GM21447 (cell line): ENCODE results near the gene IGSF5.

Experiments
- ATAC-seq: cut with Tn5 transposase; IDR thresholded peaks from one replicate; pipeline ENCODE4 v1.9.1; 2021; ENCODE audit not compliant: unreplicated experiment

IGSF5 gene

GRCh38 chr21:39812983-39813382 is 68.0 kb downstream of the IGSF5 start:
- ATAC-seq: no peak

- ATAC-seq: no peak
Measured at GRCh38 chr21:39818557-39818956, 73.6 kb downstream of the IGSF5 start.

DNA sequence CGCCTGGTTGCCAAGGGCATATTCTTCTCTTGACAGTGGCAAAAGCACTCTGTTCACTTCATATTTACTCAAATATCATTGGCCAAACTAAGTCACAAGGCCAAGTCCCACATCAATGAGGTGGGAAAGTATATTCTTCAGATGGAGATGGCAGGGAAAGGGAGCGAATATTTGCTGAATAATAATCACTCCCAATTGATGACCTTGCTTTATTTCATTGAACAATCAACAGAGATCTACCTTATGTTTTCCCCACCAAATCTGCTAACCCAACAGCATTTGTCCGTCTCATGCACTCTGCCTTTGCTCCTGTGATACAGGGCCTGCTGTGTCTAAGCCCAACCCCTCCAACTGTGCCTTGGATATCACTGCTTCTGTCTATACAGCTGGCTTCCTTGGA is 77.1 kb downstream of the IGSF5 start:
- no peak for ATAC-seq

DNA sequence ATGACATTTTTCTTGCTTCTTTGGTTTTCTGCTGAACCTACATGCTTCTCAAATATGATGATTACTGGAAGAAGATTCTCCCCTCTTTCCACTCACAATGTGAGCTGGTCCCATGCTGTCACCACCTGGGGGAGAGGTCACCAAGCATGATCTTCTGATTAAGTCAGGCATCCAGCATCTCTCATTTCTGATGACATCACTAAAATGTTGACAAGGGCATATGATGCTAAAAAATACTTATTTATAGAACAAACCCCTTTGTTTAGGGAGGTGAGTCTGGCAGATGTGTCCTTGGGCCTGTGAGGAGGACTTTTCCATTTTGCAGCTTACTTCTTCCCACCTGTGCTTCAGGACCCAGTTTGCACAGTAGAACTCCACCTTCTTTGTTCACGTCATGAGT is 80.3 kb downstream of the IGSF5 start:
- ATAC-seq: no peak

DNA sequence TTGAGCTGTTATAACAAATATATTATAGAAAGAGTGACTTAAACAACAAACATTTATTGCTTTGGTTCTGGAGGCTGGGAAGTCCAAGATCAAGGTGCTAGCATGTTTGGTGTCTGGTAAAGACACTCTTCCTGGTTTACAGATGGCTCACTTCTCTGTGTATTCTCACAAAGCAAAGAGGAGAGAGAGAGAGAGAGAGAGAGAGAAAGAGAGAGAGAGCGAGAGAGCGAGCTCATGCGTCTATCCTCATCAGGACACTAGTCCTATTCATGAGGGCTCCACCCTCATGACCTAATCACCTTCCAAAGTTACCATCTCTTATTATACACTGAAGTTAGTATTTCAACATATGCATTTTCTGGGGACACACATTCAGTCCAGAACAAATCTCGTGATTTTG is 89.6 kb downstream of the IGSF5 start:
- ATAC-seq: no peak

- ATAC-seq: no peak
Measured at GRCh38 chr21:39837861-39838359, 92.9 kb downstream of the IGSF5 start.

DNA sequence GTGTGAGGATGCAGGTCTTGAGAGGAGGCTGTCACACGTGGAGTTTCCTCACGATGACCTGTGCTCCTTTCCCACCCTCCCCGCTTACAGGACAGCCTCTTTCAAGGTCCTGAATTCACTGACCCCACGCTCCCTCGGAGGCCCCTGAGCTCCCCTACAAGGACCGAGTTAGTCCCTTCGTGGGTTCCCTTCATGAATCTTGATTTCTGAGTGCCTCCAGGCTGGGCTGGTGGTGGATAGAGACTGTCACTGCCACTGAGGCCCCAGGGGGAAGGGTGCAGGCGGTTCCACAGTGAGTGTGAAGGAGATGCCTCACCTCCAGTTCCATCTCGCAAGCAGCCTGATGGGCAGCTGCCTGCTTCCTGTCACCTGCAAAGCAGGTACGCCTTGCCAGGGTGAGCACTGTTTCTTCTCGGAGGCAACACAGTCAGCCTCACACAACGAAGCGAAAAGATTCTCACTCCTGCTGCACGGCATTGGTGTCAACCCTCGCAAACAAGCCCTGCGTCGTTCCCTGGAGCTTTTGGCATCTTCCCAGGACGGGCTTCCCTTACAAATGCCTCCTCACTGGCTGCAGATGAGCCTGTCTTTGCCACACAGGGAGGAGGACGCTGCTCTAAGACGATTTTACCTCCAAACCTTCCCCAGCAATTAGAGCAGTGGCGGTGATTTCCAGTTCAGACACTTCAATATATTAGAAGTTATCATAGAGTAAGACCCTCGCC is 95.6 kb downstream of the IGSF5 start:
- ATAC-seq: no peak

DNA sequence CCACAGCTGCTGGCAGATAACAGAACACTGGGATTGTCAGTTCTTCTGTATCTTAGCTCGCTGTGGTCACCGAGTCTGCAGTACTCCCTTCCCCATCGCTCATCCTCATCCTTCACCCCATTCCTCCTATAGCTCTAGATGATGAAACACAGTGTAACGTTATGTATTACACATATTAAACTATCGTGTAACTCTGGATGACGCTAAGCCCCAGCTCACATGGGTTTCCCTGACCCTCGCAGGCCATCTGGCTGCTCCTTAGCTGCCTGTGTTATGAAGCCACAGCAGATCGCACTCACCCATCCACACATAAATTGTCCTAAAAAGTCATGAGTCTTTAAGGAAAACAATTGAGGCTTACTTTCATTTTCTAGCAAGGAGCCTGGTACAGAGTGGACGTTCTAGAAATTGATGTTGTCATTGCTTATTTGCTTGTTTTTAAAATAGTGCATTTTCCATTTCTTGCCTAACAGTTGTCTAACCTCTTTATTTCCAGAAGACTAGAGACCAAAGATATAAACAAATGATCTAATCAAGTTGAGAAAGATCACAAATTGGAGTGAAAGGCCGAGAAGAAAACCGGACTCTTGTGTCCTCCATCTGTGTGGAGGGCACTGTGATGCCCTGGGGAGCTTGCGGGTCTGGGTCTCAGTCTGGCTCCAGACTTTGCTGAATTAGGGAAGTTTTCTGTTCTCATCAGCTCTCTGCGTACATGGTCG is 97.9 kb downstream of the IGSF5 start:
- no peak for ATAC-seq

DNA sequence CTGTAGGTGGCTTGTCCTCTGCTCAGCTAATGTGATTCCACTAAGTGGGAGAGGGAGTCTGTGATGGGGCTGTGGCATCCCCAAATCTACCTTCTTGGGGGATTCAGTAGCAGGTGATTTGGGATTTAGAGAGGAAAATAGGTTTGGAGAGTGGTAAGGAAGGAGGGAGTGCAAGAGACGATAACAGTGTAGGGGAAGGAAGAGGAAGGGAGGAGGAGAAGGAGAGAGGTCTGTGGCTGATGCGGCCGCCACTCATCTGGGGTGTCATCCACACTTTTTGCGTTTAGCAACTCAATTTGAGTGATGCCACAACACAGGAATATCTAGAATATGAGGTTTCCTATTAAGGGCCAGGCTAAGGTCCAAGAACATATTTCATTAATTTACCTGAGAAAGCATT is 98.5 kb downstream of the IGSF5 start:
- ATAC-seq: no peak

GRCh38 chr21:39843916-39844315 is 98.9 kb downstream of the IGSF5 start:
- no peak for ATAC-seq

DNA sequence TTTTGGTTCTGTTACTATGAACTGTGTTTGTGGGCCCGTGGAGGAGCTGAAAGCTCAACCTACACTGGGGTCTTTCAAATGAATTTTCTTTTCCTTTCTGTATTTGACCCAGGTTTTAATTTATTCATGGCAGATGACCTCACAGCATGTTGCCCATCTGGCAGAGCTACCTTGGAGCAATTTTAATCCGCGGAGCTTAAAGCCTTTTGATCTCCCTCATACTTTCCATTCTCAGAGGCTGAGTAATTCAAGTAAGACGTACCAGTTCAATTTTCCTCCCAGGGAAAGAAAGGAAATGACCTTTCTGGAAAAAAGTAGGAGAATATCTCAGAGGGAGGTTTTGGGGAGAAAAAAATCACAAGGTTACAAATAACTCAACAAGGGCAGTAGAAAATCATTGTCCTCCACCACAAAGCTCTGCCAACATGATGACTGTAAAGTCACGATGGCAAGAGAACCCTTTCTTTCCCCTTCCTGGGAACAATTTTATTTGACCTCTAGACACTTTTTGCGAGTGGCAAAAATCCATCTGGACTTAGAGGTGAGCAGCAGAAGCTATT is 100.7 kb downstream of the IGSF5 start:
- no peak for ATAC-seq

GRCh38 chr21:39847877-39848276 is 102.9 kb downstream of the IGSF5 start:
- ATAC-seq: no peak

- no peak for ATAC-seq
Measured at GRCh38 chr21:39849014-39849655, 104.2 kb downstream of the IGSF5 start.

- no peak for ATAC-seq
Measured at GRCh38 chr21:39850333-39850732, 105.3 kb downstream of the IGSF5 start.

DNA sequence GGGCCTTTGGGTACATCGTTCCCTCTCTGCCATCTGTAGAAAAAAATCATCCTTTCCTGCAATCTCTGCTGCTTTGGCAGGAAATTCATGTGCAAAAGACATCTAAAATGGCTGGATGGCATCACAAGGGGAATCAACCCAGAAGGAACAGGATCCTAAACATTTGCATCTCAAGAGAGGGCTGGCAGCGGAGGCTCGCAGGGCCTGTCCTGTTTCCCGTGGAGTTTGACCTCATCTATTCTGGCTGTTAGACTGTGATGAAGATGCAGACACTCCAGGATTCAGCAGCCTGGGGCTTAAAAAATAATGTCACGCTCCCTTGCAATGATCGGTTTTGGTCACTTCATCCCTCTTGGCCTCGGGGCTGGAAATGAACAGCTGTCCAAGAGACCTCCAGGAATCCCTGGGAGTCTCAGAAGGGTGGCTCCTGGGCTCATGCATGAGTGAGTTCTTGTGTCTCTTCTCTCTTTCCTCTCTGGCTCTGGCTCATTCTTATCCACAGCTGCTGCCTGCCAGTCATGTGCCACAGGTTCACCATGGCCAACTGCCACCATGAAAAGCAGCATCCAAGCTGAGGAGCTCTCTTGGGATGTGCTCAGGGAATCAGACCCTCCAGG is 106.1 kb downstream of the IGSF5 start:
- no peak for ATAC-seq
